GM12875 (cell line): ENCODE data around the gene PCBP4.

Source experiments
- H3K4me3 ChIP-seq: one replicate; pipeline ENCODE4 v1.5.1; 2011; ENCODE audit warnings: low read depth, low read length, control low read depth
- CTCF ChIP-seq: IDR thresholded peaks from 2 replicates; pipeline ENCODE4 v1.5.1; 2011; ENCODE audit warnings: low read depth, mild to moderate bottlenecking, control low read depth, inconsistent platforms, low read length, moderate library complexity, borderline replicate concordance; ENCODE audit not compliant: insufficient read depth

The PCBP4 gene

GRCh38 chr3:52001443-52001974 is 34.3 kb upstream of the PCBP4 start:
- TF ChIP-seq CTCF = peak; percentile 98
- H3K4me3 ChIP-seq = no peak overlapping the region

GRCh38 chr3:51999846-52000245 is 32.6 kb upstream of the PCBP4 start:
- no peak overlapping the region for H3K4me3 ChIP-seq
- TF ChIP-seq CTCF = no peak

GRCh38 chr3:51998774-51999173 is 31.5 kb upstream of the PCBP4 start:
- TF ChIP-seq CTCF = no peak

GRCh38 chr3:51997935-51998596 is 30.8 kb upstream of the PCBP4 start:
- no peak for TF ChIP-seq CTCF
- H3K4me3 ChIP-seq = no peak overlapping the region

More at GRCh38 chr3:51998774-51999173, 31.5 kb upstream of the PCBP4 start:
- no peak overlapping the region for H3K4me3 ChIP-seq

- no peak for TF ChIP-seq CTCF
- no peak overlapping the region for H3K4me3 ChIP-seq
Observed at GRCh38 chr3:51997172-51997571, 29.9 kb upstream of the PCBP4 start.

GRCh38 chr3:51995346-51996163 is 28.3 kb upstream of the PCBP4 start, which contains the start of gene RPL29:
Gene RPL29, minus strand, starts transcription at chr3:51995895. Its CDS starts 434 bp downstream, at chr3:51995461.
- TF ChIP-seq CTCF = no peak
- H3K4me3 ChIP-seq = peak within 1 kb of the TSS; percentile 99
